Body of pancreas (tissue), 4 donors: Measurements from ENCODE around the gene KIF19. TPM values are rescaled to one million over a fixed set of nuclear protein-coding genes. Genes with fewer than 3 reads are reported as not detected.

Experiments
- ATAC-seq: fragments of 150-250 bp; one replicate; pipeline ENCODE4 v1.9.1; 2016
- DNase-seq, 4 donors: peaks; one replicate each; pipeline ENCODE4 v3.0.0-alpha.2; 2019
- H3K27ac ChIP-seq, 4 donors: fragments of 200-600 bp; sonication (generic); 1 replicate in 3 of 4; 2 replicates in 1 of 4; pipeline versions ENCODE4 v1.5.1 to v1.6.1; 2016 to 2019; ENCODE audit warnings: mild to moderate bottlenecking in 1 of 4, mixed read lengths in 1 of 4, moderate library complexity in 1 of 4
- H3K27me3 ChIP-seq, 2 donors: fragments of 200-600 bp; sonication (generic); one replicate each; pipeline ENCODE4 v1.6.0; 2016; ENCODE audit warnings: mild to moderate bottlenecking in 1 of 2
- H3K36me3 ChIP-seq, 2 donors: fragments of 200-600 bp; sonication (generic); replicated peaks in 1 of 2; 2 replicates each; pipeline ENCODE4 v1.5.1; 2016; ENCODE audit warnings: low read depth in 2 of 2; ENCODE audit not compliant: insufficient read depth in 1 of 2
- H3K4me1 ChIP-seq: fragments of 200-600 bp; sonication (generic); one replicate; pipeline ENCODE4 v1.6.0; 2016
- H3K4me3 ChIP-seq, 2 donors: fragments of 200-600 bp; sonication (generic); 1 replicate in 1 of 2; 2 replicates in 1 of 2; pipeline ENCODE4 v1.5.1; 2016 to 2019
- H3K9me3 ChIP-seq, 3 donors: fragments of 200-600 bp; sonication (generic); 1 replicate in 2 of 3; 2 replicates in 1 of 3; pipeline ENCODE4 v1.5.1; 2016
- CTCF ChIP-seq, 7 experiments: fragments of 450-650 bp in 4 of 7; fragments of 200-600 bp in 3 of 7; sonication (generic) in 3 of 7; IDR thresholded peaks; one replicate each; pipeline ENCODE4 v1.5.1; 2016 to 2019; ENCODE audit warnings: antibody characterized with exemption in 7 of 7
- POLR2A ChIP-seq, 3 donors: fragments of 450-650 bp; IDR thresholded peaks; one replicate each; pipeline ENCODE4 v1.6.1; 2016; ENCODE audit warnings: antibody characterized with exemption in 3 of 3, mild to moderate bottlenecking in 2 of 3
- WGBS, 2 donors: methylation state at CpG; one replicate each; pipeline ENCODE4 v1.1.5; 2017; 5-methylcytosine and 5-hydroxymethylcytosine counted together
- intact Hi-C: fragments of 100-400 bp; cut with DNase I; formaldehyde crosslinking; loops from one replicate; pipeline ENCODE4 v1.15.1; 2023
- total RNA-seq, 2 donors: library from RNA; depleted of rRNA; stranded (reverse); fragments of >200 nt; gene quantifications; one replicate each; pipeline ENCODE4 v1.1.0, GENCODE V29; 2016

KIF19 gene
- total RNA-seq, 2 donors from 2014 or later, result 2.3 to 3.3 TPM

- no peak overlapping the region for H3K4me3 ChIP-seq
- H3K4me1 ChIP-seq, result peaks cover 12% of the 10 kb centered on the region
- ATAC-seq, result no peak
- no peak overlapping the region for H3K27ac ChIP-seq
- no peaks in the 10 kb centered on the region for H3K9me3 ChIP-seq
- intact Hi-C loops, result no loop called here
- WGBS, 2 donors, result 79 to 87% methylated on average over 9 of the region's 9 CpGs
- no peaks in the 10 kb centered on the region for H3K36me3 ChIP-seq
- TF ChIP-seq CTCF (IDR thresholded peaks at IDR 0.05), result no peak
- TF ChIP-seq POLR2A (IDR thresholded peaks at IDR 0.05), result no peak
- DNase-seq, result no peak
- H3K27me3 ChIP-seq, result no peaks in the 10 kb centered on the region
These were observed 46.4 kb downstream of the KIF19 start for GRCh38 chr17:74372426-74372825.

GRCh38 chr17:74373838-74374606, 48.0 kb downstream of the KIF19 start:
- intact Hi-C loops, result no loop called here
- DNase-seq (peak; percentile 33 to 76 (median 63)), ATAC-seq (peak; percentile 76)
- no peak overlapping the region for H3K4me3 ChIP-seq
- 56 to 67% methylated on average over 11 to 15 of the region's 15 CpGs for WGBS, 2 donors
- TF ChIP-seq CTCF (IDR thresholded peaks at IDR 0.05), result no peak
- TF ChIP-seq POLR2A (IDR thresholded peaks at IDR 0.05), result no peak
- no peaks in the 10 kb centered on the region for H3K27me3 ChIP-seq
- no peaks in the 10 kb centered on the region for H3K9me3 ChIP-seq
- peaks cover 7% of the 10 kb centered on the region for H3K4me1 ChIP-seq
- H3K36me3 ChIP-seq, result no peaks in the 10 kb centered on the region
- H3K27ac ChIP-seq, result peak overlapping the region in 1 of 4 donors; percentile 26

GRCh38 chr17:74374858-74375257, 48.8 kb downstream of the KIF19 start:
- intact Hi-C loops, result no loop called here
- WGBS, 2 donors, result 72 to 80% methylated on average over 3 of the region's 3 CpGs
- H3K4me3 ChIP-seq, result no peak overlapping the region
- DNase-seq, result no peak
- H3K27me3 ChIP-seq, result no peaks in the 10 kb centered on the region
- TF ChIP-seq POLR2A (IDR thresholded peaks at IDR 0.05), result no peak
- no peak for ATAC-seq
- H3K36me3 ChIP-seq, result no peaks in the 10 kb centered on the region
- no peaks in the 10 kb centered on the region for H3K9me3 ChIP-seq
- H3K27ac ChIP-seq, result no peak overlapping the region
- peaks cover 15% of the 10 kb centered on the region for H3K4me1 ChIP-seq

GRCh38 chr17:74379495-74380085, 53.6 kb downstream of the KIF19 start:
- no peaks in the 10 kb centered on the region for H3K9me3 ChIP-seq
- H3K4me1 ChIP-seq, result peaks cover 19% of the 10 kb centered on the region
- WGBS, 2 donors, result 19% methylated on average over 9 to 20 of the region's 20 CpGs
- no peaks in the 10 kb centered on the region for H3K27me3 ChIP-seq
- peak; percentile 90 for ATAC-seq
- no peak overlapping the region for H3K4me3 ChIP-seq
- peak; percentile 93 to 95 (median 94) for DNase-seq
- no peak overlapping the region for H3K27ac ChIP-seq
- no peak for TF ChIP-seq POLR2A (IDR thresholded peaks at IDR 0.05)
- peak; percentile 80 to 97 (median 95) for TF ChIP-seq CTCF (IDR thresholded peaks at IDR 0.05)
- no peaks in the 10 kb centered on the region for H3K36me3 ChIP-seq
- intact Hi-C loops, result loop anchor here (2.0 kb wide), 1 partner anchor 81 kb away; no protein-coding TSS in a partner anchor

GRCh38 chr17:74380086-74380958, 54.3 kb downstream of the KIF19 start:
- ATAC-seq, result peak; percentile 62
- peak in 3 of 4 donors; percentile 39 to 52 (median 40) for DNase-seq

More at GRCh38 chr17:74380086-74380958, 54.3 kb downstream of the KIF19 start:
- TF ChIP-seq POLR2A (IDR thresholded peaks at IDR 0.05) (no peak), CTCF (IDR thresholded peaks at IDR 0.05) (peak in 6 of 7 experiments; percentile 7 to 50 (median 42))
- no peaks in the 10 kb centered on the region for H3K9me3 ChIP-seq
- intact Hi-C loops, result loop anchor here (2.0 kb wide), 1 partner anchor 80 kb away; no protein-coding TSS in a partner anchor
- H3K27me3 ChIP-seq, result no peaks in the 10 kb centered on the region
- 23 to 26% methylated on average over 8 to 17 of the region's 17 CpGs for WGBS, 2 donors
- H3K4me3 ChIP-seq, result no peak overlapping the region
- H3K27ac ChIP-seq, result peak overlapping the region in 2 of 4 donors; percentile 24 to 60
- peaks cover 19% of the 10 kb centered on the region for H3K4me1 ChIP-seq
- no peaks in the 10 kb centered on the region for H3K36me3 ChIP-seq
